A172 (cell line): ENCODE data around the gene ZNF70. TPM values are rescaled to one million over a fixed set of nuclear protein-coding genes. Genes with fewer than 3 reads are reported as not detected.
"Not testable (repeated sequence)": the region's sequence is repeated elsewhere in the genome, so short reads cannot be mapped to it uniquely, and the experiment has no call there.

ENCODE experiments used
- DNase-seq: peaks from one replicate; pipeline ENCODE4 v3.0.0-alpha.2; 2015; ENCODE audit warnings: low spot score
- total RNA-seq: library from RNA; depleted of rRNA; stranded (reverse); fragments of >200 nt; shearing (Covaris generic); gene quantifications from 2 replicates; pipeline ENCODE4 v1.2.3, GENCODE V29; 2014

The ZNF70 gene
- total RNA-seq, 1 experiment from 2014 or later, result 1.7 TPM

DNA sequence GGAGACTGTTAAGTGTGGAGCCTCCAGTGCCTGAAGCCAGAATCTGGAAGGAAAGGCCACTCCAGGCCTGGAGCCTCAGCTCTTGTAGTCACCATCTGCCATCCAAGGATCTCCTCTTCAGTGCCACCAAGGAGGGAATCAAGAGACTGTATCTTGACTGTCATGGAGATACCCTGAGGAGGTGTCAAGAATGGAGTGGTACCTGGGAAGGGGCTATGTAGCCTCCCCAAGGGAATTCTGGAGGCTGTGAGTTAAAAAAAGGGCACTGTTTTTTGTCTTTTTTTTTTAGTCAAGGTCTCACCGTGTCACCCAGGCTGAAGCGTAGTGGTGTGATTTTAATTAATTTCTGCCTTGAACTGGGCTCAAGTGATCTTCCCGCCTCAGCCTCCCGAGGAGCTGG, 8.7 kb upstream of the ZNF70 start:
- no peak for DNase-seq

DNA sequence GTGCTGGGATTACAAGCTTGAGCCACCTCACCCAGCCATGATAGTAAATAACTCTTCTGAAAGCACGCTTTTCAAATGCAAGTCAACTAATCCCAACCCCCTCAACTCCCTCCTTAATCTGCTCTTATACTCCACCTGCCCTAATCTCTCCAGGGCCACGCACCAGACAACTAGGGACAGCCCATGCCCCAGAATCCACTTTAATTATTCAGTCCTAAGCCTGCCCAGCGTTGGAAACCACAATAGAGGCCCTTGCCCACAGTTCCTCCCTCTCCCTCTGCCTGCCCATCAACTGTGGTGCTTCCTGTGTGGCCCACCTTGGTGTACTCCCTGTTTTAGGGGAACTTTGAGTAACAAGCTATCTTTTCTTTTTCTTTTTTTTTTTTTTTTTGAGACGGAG, 6.0 kb upstream of the ZNF70 start:
- DNase-seq, result no peak

DNA sequence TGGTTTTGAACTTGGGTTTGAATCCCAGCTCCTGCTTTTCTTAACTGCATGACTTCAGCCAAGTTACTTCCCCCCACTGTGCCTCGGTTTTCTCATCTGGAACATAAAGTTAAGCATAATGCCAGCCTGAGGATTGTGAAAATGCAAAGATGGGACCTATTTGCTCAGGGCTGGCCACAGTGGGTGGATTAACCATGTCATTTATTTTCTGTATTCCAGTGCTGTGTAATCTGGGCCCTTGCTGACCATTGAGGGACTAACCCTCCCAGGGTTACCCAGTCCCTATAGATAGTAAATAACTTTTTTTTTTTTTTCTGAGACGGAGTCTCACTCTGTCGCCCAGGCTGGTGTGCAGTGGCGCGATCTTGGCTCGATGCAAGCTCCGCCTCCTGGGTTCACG, 4.8 kb upstream of the ZNF70 start:
- no peak for DNase-seq

DNA sequence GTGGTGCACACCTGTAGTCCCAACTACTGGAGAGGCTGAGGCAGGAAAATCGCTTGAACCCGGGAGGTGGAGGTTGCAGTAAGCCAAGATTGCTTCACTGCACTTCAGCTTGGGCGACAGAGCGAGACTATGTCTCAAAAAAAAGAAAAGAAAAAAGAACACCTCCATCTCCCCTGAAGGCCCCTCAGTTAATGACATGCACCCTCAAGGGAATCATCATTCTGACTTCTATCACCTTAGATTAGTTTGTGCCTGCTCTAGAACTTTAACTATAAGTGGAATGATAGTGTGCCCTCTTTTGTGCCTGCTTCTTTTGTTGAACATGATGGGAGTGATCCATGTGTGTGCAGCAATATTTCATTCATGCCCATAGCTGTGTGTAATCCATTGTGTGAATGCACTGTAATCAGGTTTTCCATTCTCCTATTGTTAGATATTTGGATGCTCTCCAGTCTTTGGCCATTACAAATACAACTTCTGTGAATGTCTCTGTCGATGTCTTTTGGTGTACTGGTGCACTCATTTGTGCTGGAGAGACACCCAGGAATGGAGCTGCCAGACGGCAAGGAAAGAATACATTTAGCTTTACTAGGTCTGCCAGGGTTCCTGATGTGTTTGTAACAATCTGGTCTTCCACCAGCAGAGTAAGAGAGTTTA, 4.2 kb upstream of the ZNF70 start:
- DNase-seq, result no peak

DNA sequence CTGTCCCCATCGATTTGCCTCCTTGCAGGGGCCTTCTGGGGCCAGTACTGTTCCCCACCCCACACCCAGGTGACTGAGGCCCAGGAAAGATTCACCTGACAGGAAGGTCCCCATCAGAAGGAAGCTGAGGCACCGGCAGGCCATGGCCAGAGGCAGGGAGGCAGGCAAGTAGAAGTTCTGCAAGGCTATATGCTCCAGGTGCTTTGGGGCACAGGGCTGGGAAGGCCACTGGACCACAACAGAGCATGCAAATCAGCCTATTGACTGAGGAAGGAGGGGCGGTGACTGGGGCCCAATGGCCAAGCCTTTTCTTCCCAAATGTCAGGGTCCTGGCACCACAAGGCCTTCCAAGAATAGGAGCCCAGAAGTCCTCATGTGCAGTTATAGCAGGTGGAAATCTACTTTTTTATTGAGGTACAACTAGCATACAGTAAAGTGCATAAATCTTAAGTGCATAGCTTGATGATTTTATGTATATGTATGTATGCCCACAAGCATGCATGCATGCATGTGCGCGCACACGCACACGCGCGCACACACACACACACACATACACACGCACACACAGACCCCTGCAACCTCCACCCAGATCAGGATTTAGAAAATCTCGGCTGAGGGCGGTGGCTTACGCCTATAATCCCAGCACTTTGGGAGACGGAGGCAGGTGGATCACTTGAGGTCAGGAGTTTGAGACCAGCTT, 3.5 kb upstream of the ZNF70 start, which contains the start of gene VPREB3:
TSS of gene VPREB3 (minus strand) at position 206 of the 700 bp plus-strand sequence. CDS start at position 144, 62 bp downstream.
- DNase-seq, result no peak

DNA sequence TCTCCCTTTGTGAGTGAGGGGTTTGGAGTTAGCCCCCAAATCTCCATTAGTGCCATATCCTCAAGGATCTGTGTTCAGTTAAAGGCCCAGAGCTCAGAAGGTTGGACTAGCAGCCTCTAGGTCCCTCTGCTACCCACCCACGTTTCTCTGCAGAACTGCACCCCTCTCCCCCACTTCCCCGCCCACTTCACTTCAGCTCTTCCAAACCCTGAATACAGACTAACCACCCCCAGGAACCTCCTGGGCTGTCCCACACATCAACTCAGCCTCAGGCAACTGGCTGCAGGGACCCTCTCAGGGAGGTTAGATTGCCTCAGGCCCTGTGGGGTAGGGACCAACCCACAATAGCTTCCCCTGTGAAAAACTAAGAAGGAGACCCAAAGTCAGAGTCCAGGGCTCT, 2.5 kb upstream of the ZNF70 start:
- DNase-seq, result no peak

DNA sequence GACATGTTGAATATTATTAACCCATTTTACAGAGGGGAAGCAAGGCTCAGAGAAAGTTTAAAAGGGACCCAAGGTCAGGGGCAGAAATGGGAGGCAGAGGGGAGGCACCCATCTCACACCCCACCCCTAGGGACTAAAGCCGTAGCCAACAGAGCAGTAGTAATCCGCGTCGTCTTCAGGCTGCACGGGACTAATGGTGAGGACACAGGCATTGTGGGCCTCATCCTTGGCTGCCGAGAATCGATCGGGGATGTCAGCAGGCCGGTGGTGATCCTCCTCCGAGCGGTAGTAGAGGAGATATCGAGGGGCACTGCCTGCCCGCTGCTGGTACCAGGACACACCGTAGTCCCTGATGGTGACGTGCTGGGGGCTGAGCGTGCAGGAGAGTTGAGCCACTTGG, 1.8 kb upstream of the ZNF70 start:
- DNase-seq, result no peak

DNA sequence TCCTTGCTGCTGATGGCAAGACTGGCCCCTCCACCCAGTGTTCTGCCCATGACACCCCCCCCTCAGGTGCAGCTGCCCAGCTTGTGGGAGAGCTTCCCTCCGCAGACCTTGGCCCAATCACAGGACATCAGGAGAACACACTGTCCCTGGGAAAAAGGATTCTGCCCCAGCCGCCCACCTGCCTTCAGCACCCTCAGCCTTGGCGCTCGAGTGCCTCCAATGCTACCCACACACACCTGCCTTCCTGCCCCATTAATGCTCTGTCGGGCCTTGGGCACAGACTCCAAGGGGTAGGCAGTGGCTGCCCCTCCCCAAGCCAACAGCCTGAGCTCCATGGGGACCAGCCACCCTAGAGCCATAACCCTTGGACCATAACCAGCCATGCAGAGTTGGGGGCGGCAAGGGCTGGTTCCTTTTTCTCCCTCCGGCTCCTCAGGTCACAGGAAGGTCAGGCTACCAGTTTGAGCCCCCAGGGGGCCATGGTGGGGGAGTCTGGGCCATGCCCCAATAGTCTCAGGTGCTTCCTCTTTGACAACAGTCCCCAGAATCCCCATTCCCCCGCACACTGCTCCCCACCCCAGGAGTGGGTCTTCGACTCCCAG, 1.3 kb upstream of the ZNF70 start:
- DNase-seq, result no peak

DNA sequence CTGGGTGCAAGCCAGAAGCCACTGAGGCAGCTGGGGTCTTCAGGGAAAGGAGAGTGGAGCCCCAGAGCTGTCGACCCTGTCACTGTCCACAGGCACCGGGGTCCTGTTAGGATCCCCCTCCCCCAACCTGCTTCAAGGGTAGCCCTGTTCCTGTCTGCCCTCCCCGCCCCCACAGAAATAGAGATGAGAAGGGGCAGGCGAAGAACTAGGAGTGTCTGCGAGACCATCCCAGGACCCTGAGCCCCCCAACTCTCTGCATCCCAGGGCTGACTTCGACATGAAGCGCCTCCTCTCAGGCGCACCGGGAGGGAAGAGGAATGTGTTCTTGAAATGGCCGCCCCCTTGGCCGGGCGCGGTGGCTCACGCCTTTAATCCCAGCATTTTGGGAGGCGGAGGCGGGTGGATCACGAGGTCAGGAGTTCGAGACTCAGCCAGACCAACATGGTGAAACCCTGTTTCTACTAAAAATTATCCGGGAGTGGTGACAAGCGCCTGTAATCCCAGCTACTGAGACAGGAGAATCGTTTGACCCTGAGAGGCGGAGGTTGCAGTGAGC, 607 bp upstream of the ZNF70 start:
- DNase-seq, result no peak

DNA sequence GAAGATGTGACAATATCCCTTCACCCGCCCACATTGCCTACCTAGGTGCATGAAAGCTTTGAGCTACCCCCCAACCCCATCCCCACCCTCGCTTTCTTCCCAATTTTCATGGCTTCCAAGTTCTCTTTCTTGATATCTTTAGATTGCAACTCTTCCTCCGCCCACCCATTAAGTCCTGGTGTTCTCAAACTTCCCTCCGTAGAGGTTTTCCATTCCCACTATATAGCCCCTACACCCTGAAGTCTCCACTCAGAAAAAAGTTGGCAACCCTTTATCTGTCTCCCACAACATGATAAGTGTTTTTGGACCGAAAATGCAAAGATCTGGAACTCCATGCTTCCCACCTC, 572 bp downstream of the ZNF70 start:
- DNase-seq, result no peak

DNA sequence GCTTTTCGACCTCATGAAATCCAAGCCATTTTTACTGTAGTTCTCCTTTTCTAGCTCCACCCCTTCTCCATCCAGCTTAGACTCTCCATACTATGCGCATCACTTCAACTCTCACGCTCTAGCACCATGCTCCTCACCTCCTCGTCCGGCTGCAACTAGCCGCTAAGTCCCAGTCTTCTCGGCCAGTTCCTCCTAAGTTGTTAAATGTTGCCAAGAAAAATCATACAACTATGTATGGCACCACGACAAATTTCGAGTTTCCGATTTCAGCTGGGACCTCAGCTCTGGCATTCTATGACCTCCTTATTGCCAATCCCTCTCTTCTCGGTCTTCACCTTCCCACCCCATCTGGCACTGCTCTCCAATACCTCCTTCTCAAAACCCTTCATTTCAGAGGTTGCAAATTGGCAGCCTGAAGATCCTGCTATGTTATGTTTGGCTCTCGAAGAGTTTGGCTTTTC, 1.0 kb downstream of the ZNF70 start:
- no peak for DNase-seq

DNA sequence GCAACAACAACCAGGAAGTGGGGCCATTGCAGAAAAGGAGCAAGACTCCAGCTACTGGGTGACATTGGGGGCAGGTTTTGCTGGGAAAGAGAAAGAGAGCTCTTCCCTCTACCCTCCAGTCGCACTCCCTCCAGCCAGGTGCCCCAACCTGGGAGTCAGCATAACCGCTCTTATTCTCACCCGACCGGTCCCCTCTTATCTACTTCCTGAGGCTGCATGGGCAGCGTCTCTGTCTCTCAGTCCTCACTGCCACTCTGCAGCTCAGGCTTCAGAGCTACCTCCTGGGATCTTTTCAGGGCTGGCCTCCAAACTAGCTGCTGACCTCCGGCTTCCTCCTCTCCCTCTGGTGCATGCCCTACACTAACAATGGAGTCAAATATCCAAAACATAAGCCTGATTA, 5.1 kb downstream of the ZNF70 start:
- DNase-seq, result no peak

DNA sequence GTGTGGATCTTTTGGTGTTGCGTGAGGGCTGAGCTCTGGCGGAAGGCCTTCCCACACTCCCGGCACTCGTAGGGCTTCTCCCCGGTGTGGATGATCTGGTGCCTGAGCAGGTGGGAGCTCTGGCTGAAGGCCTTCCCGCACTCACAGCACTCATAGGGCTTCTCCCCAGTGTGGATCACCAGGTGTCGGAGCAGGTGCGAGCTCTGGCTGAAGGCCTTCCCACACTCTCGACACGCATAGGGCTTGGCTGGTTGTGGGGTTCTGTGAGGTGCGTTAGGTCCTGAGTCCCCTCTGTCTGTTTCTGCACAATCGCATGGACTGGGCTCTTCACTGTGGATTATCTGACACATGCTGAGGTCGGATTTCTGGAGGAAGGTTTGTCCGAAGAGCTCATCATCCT, 6.4 kb downstream of the ZNF70 start:
- DNase-seq, result no peak

DNA sequence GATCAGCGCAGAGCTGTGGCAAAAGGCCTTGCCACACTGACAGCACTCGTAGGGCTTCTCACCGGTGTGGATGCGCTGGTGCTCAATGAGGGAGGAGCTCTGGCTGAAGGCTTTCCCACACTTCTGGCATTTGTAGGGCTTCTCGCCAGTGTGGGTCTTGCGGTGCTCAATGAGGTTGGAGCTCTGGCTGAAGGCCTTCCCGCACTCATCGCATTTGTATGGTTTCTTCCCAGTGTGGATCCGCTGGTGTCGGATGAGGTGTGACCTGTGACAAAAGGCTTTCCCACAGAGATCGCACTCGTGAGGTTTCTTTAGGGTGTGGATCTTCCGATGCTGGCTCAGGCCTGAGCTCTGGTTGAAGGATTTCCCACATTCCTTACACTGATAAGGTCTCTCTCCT, 6.9 kb downstream of the ZNF70 start:
- DNase-seq, result no peak

DNA sequence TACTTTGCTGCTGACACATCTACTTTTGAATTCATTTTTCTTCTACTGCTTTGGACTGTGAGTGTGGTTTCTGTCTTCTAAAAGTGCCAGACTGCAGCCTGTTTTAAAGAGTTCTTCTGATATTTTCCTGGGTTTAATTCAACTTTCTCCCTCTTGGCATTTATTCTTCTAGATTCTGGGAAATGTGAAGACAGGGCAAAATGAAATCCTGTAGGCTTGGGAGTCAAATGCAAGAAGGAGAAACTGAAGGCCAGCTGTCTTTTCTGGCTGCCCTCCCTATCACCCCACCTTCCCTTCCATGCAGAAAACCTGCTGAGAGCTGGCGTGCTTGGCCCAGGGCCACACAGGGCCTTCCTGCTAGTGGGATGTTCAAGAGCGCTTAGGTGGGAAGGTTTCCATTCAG, 7.6 kb downstream of the ZNF70 start:
- no peak for DNase-seq

DNA sequence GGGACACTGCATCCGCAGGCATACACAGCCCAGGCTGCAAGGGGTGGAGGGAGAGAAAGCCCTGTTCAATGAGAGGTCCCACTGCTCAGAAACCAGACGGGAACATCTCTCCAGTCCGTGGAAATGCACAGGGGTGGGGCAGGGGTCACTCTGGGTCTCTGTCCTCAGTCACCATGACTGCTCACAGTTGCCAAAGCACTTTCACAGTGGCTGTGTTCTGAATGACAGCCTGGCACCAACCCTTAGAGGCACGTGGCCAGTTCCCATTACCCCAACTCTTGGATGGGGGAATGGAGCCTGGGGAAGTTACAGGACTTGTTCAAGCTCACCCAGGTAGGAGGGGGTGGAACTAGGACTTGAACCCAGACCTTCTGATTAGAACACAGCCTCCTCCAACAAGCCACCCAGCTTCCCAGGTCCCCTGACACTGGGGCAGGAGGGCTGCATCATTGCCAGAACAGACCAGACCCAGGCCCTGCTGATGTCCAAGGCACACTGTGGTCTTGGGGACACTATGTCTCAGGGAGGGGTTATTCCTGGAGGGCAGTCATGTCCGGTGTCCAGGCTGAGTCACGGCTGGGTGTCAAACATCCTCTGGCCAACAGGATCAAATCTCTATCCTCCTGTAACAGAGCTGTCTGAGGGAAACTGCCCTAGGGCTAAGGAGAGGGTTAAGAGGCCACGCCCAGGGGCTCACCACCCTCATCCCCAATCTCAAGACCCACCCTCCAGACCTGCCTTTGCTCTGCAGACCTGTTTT, 8.2 kb downstream of the ZNF70 start:
- DNase-seq, result no peak

DNA sequence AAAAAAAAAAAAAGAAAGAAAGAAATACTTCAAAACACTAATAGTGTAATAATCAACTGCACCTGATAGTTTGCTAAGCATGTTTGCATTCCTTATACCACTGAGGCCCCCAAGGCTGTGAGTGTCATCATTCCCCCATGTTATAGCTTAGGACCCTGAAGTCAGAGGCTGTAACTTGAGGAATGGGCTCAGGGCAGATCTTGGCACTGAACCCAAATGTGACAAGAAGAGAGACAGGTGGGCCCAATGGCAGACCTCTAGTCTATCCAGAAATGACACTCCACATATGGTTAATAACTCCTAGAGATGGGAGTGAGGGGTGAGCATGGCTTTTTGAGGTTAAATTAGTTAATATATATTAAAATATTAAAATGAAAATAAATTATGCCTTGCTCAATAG, 13.2 kb downstream of the ZNF70 start:
- DNase-seq, result no peak

DNA sequence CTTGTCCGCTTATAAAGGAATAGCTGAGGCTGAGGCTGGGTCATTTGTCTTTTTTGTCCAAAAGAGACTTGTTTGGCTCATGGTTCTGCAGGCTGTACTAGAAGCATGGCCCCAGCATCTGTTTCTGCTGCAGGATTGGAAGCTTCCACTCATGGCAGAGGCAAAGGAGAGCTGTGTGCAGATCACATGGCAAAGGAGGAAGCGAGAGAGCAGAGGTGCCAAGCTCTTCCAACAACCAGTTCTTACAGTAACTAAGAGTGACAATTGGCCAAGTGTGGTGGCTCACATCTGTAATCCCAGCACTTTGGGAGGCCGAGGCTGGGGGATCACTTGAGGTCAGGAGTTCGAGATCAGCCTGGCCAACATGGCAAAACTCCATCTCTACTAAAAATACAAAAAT, 22.8 kb downstream of the ZNF70 start:
- not testable (repeated sequence) for DNase-seq

DNA sequence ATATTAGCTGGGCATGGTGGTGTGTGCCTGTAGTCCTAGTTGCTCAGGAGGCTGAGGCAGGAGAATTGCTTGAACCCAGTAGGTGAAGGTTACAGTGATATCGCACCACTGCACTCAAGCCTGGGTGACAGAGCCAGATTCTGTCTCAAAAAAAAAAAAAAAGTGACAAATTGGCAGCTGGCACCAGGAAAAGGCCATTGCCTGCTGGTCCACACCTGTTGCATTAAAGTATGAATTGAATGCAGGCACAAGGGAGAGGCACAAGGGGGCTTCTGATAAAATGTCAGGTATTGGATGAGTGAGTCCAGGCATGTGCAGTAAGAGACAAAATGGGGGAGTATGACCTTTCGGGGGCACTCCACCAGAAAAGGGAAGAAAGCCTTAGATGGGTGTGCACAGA, 28.2 kb downstream of the ZNF70 start:
- DNase-seq, result no peak

DNA sequence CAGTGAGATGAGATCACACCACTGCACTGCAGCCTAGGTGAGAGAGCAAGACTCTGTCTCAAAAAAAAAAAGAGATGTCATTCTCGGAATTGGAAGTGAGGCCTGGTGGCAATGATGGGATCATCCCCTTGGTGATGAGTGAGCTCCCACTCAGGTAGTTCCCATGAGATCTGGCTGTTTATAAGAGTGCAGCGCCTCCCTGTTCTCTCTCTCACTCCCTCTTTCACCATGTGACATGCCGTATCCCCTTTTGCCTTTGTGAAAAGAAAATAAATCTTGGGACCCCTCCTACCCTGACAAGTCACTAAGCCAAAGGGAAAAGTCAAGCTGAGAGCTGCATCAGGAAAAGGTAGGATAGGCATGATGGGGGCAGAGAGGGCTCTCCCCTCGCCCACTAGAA, 28.8 kb downstream of the ZNF70 start:
- DNase-seq, result no peak

DNA sequence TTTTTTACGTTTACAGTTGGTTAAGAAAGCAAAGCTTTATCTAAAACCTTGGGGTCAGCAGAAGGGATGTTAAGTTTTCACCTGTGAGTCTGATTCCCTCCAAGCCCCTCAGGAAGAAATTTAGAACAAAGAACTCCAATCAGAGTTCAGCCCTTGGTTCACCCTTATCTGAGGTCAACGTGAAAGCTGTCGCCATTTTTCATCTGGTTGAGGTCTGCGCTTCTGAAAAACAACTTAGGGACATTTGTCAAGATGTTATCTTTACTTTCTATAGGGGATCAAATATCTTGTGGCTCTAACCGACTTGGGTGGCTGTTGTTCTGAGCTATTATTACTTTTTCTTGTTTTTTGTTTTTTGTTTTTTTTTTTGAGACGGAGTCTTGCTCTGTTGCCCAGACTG, 30.1 kb downstream of the ZNF70 start:
- no peak for DNase-seq
